ENCODE data around the gene SH3PXD2B. TPM values are rescaled to one million over a fixed set of nuclear protein-coding genes. Genes with fewer than 3 reads are reported as not detected.

SH3PXD2B gene
- polyA plus RNA-seq, 3 donors: 0.19 to 0.77 (median 0.31) TPM

- H3K36me3 Mint-ChIP-seq: no peaks in the 10 kb centered on the region
- Histone ChIP-seq H3K36me3 (replicated peaks in 1 of 2; ENCODE audit: control insufficient read depth in 1 of 2, insufficient read depth in 2 of 2, low read length in 2 of 2) (no peaks in the 10 kb centered on the region), H3K79me2 (ENCODE audit: insufficient read depth, low read length) (no peaks in the 10 kb centered on the region), H3K4me2 (replicated peaks; ENCODE audit: extremely low read depth, low read length, poor library complexity, severe bottlenecking) (no peak overlapping the region), H2AFZ (ENCODE audit: insufficient read depth, low read depth, low read length, poor library complexity, severe bottlenecking) (no peak overlapping the region), H3K27me3 (ENCODE audit: control insufficient read depth in 2 of 2, insufficient read depth in 2 of 2, low read length in 2 of 2) (peaks cover 0 to 12% of the 10 kb centered on the region in 2 donors), H3K4me1 (ENCODE audit: control insufficient read depth in 1 of 2, insufficient read depth in 2 of 2, low read length in 2 of 2) (peaks cover 9 to 14% of the 10 kb centered on the region in 2 donors), H3K27ac (ENCODE audit: low read depth in 1 of 2, low read length in 2 of 2) (no peak overlapping the region), H3K9me3 (replicated peaks in 1 of 2; ENCODE audit: control insufficient read depth in 1 of 2, insufficient read depth in 1 of 2, low read length in 2 of 2) (no peaks in the 10 kb centered on the region), H3K9ac (ENCODE audit: insufficient read depth, low read length, poor library complexity, severe bottlenecking) (no peak overlapping the region), H4K20me1 (ENCODE audit: insufficient read depth, low read length) (no peaks in the 10 kb centered on the region), H3K4me3 (replicated peaks in 1 of 3; ENCODE audit: low read depth in 2 of 3, low read length in 3 of 3) (no peak overlapping the region)
- no peak for DNase-seq
- intact Hi-C loops (cut with micrococcal nuclease): no loop called here
- 95% methylated on average over 11 of the region's 14 CpGs for WGBS (ENCODE audit: insufficient coverage)
- H3K4me1 Mint-ChIP-seq: peaks cover 23% of the 10 kb centered on the region
- no peak overlapping the region for H3K27ac Mint-ChIP-seq
- H3K27me3 Mint-ChIP-seq (ENCODE audit: low read depth in 3 of 3): peaks cover 25 to 50% (median 29%) of the 10 kb centered on the region in 3 donors
- peaks cover 0 to 2% (median 0%) of the 10 kb centered on the region in 7 donors for H3K9me3 Mint-ChIP-seq
- no peak overlapping the region for H3K4me3 Mint-ChIP-seq
- no peak for TF ChIP-seq CTCF (IDR thresholded peaks at IDR 0.05)
Measured at GRCh38 chr5:172441262-172441751, 13.0 kb downstream of the SH3PXD2B start.

DNA sequence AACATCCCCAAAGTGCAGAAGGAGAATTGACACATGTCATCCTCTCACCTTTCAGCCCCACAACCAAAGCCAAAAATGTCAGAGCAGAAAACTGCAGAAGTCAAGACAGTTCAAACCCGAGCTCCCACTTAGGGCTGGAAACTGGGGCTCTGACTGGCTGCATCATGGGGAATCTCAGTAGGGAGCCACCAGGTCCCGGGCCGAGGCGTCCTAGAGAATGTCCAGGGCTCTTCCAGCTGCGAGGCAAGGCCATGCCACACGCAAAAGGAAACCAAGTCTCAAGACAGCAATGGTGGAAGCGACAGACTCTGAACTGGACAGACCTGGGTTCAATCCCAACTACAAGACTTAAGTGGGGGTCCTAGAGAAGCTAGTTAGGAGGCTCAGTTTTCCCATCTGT, 13.8 kb downstream of the SH3PXD2B start:
- H3K9me3 Mint-ChIP-seq: peaks cover 0 to 2% (median 0%) of the 10 kb centered on the region in 7 donors
- Histone ChIP-seq H4K20me1 (ENCODE audit: insufficient read depth, low read length) (no peaks in the 10 kb centered on the region), H3K4me3 (replicated peaks in 1 of 3; ENCODE audit: low read depth in 2 of 3, low read length in 3 of 3) (no peak overlapping the region), H3K27me3 (ENCODE audit: control insufficient read depth in 2 of 2, insufficient read depth in 2 of 2, low read length in 2 of 2) (peaks cover 0 to 9% of the 10 kb centered on the region in 2 donors), H3K4me2 (replicated peaks; ENCODE audit: extremely low read depth, low read length, poor library complexity, severe bottlenecking) (no peak overlapping the region), H3K79me2 (ENCODE audit: insufficient read depth, low read length) (no peaks in the 10 kb centered on the region), H3K4me1 (ENCODE audit: control insufficient read depth in 1 of 2, insufficient read depth in 2 of 2, low read length in 2 of 2) (peaks cover 9 to 14% of the 10 kb centered on the region in 2 donors), H3K36me3 (replicated peaks in 1 of 2; ENCODE audit: control insufficient read depth in 1 of 2, insufficient read depth in 2 of 2, low read length in 2 of 2) (no peaks in the 10 kb centered on the region), H3K9ac (ENCODE audit: insufficient read depth, low read length, poor library complexity, severe bottlenecking) (no peak overlapping the region), H3K9me3 (replicated peaks in 1 of 2; ENCODE audit: control insufficient read depth in 1 of 2, insufficient read depth in 1 of 2, low read length in 2 of 2) (no peaks in the 10 kb centered on the region), H2AFZ (ENCODE audit: insufficient read depth, low read depth, low read length, poor library complexity, severe bottlenecking) (no peak overlapping the region), H3K27ac (ENCODE audit: low read depth in 1 of 2, low read length in 2 of 2) (no peak overlapping the region)
- H3K4me3 Mint-ChIP-seq: no peak overlapping the region
- H3K27ac Mint-ChIP-seq: peak overlapping the region in 1 of 7 donors; percentile 5
- no peaks in the 10 kb centered on the region for H3K36me3 Mint-ChIP-seq
- H3K27me3 Mint-ChIP-seq (ENCODE audit: low read depth in 3 of 3): peaks cover 23 to 46% (median 29%) of the 10 kb centered on the region in 3 donors
- intact Hi-C loops (cut with micrococcal nuclease): no loop called here
- DNase-seq: no peak
- 90% methylated on average over 4 of the region's 7 CpGs for WGBS (ENCODE audit: insufficient coverage)
- no peak for TF ChIP-seq CTCF (IDR thresholded peaks at IDR 0.05)
- H3K4me1 Mint-ChIP-seq: peaks cover 23% of the 10 kb centered on the region

Data from CD14-positive monocyte (primary cell).